GM12874 (cell line): ENCODE measurements around the gene NOS1AP.

ENCODE experiments used
- CTCF ChIP-seq: IDR thresholded peaks from 2 replicates; pipeline ENCODE4 v1.5.1; 2011; ENCODE audit warnings: low read depth, mild to moderate bottlenecking, control low read depth, low read length, moderate library complexity; ENCODE audit not compliant: insufficient read depth

The NOS1AP gene

GRCh38 chr1:162192763-162193162, 123.3 kb downstream of the NOS1AP start:
- TF ChIP-seq CTCF = no peak

GRCh38 chr1:162193221-162193620, 123.7 kb downstream of the NOS1AP start:
- no peak for TF ChIP-seq CTCF

GRCh38 chr1:162193815-162194214, 124.3 kb downstream of the NOS1AP start:
- TF ChIP-seq CTCF = no peak

- TF ChIP-seq CTCF = no peak
These were observed 126.1 kb downstream of the NOS1AP start for GRCh38 chr1:162195567-162195966.

GRCh38 chr1:162196387-162196786, 126.9 kb downstream of the NOS1AP start:
- no peak for TF ChIP-seq CTCF

GRCh38 chr1:162197041-162197531, 127.6 kb downstream of the NOS1AP start:
- TF ChIP-seq CTCF = no peak

GRCh38 chr1:162197615-162198421, 128.3 kb downstream of the NOS1AP start:
- no peak for TF ChIP-seq CTCF
